Measurements from ENCODE around the gene PIRT.
A peak's percentile ranks its signal among the peaks of the same experiment; 100 is the strongest.

The PIRT gene

DNA sequence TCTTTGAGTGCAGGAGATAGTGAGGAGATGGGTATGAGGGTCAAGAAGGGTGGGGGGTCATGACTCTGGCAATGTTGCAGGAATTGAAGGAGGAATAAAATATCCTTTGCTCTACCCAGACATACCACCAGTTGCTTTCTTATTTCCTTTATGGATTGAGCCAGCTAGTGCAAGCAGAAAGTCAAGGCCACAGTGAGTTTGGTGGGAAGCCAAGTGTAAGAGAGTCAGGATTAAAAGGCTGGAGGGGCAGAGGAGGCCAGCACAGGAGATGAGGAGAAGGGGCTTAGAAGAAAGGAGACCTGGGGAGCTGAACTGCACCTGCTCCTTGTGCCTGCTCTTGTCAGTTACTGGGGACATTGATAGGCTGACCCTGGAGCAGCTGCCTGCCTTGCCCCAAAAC lies 16.1 kb downstream of the PIRT start:
- DNase-seq (ENCODE audit: low read depth, low spot score): no peak

DNA sequence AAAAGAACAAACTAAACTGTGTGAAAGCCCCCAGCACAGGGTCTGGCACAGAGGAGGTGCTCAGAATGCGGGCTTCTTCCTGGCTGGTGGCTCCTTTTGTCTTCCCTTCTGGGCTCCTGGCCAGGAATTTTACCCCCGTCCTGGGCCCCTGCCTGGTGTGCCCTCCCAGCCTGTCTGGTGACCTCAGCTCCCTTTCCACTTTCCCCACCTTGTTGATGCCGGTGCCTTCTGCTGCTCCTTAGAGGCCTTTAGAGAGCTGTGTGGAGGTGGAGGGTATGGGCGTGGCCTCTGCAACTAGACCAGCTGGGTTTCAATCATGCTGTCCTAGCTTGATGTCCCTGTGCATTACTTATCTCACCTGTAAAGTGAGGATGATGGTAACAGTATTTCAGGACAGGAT lies 16.8 kb downstream of the PIRT start:
- DNase-seq (ENCODE audit: low read depth, low spot score): no peak

DNA sequence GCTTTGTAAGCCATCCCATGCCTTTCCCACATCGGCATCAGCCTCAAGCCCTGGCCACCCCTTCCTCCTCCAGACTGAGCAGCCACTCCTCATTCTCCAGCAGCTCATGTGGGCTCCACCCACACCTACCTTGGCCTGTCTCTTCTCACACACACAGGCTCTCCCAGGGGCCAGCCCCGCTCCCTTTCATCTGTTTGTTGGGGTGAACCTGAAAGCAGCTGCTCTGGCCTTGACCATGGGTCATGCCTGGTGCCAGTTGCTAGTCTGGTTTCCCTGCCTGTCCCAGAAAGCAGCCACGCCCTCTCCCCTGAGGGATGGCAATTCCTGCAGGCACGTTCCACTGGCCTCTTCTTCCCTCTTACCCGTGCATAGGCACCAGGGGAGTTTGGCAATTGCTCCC lies 22.6 kb downstream of the PIRT start:
- DNase-seq (ENCODE audit: low read depth, low spot score): no peak

DNA sequence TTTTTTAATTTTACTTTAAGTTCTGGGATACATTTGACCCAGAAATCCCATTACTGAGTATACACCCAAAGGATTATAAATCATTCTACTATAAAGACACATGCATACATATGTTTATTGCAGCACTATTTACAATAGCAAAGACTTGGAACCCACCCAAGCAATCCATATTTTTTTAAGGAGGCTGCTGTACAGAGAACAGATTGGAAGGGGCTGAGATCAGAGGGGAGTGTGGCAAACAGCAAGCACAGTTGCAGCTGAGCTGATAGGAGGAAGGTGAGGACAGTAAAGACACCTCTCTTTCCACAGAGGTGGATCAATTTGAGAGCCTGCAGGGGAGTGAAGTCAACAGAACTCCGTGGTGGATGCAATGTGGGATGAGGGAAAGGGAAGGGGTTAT lies 23.8 kb downstream of the PIRT start:
- DNase-seq (ENCODE audit: low read depth, low spot score): no peak

DNA sequence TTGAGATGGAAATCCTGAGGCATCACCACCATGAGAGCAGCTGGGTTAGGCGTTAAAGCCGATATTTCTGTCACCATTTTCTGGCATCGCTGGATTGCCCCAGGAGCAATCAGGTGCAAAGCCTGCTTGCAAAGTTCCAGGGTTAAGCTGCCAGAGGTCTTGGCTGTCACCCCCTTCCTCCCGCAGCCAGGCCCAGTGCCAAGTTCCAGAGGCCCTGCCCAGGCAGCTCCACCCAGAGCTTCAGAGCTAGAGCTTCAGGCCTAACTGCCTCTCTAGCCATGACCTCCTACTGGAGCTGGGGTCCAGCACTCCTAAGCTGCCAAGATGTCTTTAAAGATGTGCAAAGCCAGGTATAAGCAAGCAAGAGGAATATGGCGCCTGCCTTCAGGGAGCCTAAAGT lies 25.2 kb downstream of the PIRT start:
- DNase-seq (ENCODE audit: low read depth, low spot score): peak; percentile 24

DNA sequence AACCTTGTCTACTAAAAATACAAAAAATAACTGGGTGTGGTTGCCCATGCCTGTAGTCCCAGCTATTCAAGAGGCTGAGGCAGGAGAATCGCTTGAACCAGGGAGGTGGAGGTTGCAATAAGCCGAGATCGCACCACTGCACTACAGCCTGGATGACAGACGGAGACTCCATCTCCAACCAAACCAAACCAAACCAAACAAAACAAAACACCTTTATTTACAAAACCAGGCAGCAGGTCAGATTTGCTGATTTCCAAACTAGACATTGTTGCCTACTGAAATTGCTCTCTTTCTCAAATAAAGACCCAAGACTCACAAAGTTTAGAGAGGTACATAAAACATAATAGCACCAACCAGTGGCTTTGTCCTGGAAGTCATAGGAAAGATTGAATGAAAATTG lies 28.3 kb downstream of the PIRT start:
- no peak for DNase-seq (ENCODE audit: low read depth, low spot score)

DNA sequence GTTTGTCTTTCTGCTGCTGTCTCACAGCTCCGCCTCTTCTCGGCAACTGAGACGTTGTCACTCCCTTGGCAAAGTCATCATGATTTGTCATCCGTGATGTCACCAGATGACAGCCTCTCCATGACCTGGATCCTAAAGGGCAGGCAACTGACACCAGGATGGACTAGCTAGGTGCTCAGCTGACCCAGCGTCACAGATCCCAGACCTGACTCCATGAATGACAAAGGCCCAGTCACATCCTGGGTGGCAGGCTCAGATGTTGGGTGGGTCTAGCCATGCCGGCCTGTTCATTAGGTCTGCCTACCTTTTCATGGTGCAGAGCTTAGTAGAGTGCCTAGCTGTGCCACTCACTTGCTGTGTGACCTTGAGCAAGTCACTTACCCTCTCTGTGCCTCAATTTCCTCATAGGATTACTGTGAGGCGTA lies 30.2 kb downstream of the PIRT start:
- DNase-seq (ENCODE audit: low read depth, low spot score): no peak

DNA sequence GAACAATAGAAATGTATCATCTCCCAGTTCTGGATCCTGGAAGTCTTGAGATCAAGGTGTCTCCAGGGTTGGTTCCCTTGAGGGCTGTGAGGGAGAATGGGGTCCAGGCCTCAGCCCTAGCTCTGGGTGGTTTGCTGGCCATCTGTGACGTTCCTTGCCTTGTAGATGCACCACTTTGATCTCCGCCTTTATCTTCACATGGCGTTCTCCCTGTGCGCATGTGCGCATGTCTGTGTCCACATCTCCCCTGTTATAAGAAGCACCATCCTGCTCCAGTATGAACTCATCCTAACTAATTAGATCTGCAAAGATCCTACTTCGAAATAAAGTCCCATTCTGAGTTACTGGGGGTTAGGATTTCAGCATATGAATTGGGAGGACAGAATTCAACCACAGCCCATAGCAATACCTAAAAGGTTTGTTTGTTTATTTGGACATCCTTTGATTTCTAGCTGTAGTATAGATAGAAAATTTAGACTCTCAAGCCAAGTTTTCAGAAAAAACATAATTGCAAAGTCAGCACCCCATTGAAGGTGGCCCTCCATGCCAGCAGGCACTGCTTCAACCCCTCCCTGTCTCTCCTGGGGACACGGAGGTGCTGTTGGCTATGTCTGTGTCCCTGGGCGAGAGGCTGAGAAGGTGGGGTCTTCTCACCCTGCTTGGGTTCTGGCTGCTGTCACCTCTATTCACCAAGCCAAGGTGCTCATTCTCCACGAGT lies 31.2 kb downstream of the PIRT start:
- DNase-seq (ENCODE audit: low read depth, low spot score): no peak

DNA sequence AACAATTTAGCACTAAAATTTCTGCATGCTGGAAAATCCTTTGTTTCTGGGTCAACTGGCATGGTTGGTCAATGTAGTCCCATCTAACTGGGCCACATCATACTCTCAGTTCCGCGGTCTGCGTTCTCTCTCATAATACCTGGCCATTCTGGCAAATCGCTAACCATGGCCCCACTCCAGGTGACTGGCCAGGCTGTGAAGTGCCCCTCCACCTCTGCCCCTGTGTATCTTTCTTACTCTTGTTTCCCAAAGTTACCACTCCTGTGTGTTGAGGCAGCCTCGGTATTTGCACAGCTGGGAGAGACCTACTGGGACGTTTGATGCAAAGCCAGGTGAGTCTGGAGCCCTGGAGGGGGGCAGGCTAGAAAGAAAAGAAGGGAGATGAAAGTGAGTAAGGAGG lies 32.0 kb downstream of the PIRT start:
- DNase-seq (ENCODE audit: low read depth, low spot score): no peak

DNA sequence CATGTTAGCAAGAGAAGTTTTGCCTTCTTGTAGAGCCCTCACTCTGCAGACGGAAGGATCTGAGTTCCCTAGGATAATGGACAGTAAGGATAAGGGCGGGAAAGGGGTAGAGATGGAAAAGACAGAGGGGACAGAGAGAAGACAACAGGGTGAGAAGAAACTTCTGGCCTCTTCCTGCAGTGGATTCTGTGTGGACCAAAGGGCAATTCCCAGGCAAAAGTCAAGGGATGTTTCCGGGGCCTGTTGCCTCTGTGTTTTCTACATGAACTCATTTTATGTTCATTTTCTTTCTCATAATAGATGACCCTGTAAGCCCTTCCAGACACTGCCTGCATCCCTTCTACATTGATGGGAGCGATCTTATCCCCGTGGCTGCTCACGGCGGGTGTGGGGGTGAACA lies 33.3 kb downstream of the PIRT start:
- no peak for DNase-seq (ENCODE audit: low read depth, low spot score)

DNA sequence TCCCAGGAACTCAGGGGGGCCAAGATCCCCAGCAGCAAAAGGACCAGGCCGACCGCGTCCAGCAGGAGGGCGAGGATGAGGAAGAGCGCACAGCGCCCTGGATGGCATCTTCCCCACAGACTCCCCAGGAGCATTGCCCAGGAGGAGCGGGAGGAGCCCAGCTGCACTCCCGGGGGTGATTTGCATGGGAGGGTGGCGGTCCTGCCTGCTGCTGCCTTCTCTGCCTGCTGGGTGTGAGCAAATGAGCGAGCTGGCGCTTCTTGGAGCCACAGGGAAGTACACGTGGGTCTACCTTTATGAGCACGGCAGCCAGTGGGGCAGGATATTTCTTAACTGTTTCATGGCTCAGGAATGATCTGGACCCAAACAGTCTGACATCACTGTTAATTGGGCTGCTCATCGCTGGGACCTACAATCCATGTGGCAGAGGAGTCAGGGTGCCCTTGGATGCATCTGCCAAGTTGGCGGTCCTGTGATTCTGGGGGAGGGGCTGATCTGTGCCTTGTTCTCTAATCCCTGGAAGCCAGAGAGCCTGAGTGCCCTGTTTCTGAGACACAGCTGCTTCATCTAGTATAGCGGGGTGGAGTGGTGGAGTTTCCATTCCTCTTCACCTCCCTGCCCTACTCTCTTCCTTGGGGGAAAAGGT lies 33.9 kb downstream of the PIRT start, which contains the start of gene TMEM238L:
Gene TMEM238L, minus strand, starts transcription at position 270 of the 646 bp plus-strand sequence. Its CDS starts 136 bp downstream, at position 134.
- DNase-seq (ENCODE audit: low read depth, low spot score): no peak

DNA sequence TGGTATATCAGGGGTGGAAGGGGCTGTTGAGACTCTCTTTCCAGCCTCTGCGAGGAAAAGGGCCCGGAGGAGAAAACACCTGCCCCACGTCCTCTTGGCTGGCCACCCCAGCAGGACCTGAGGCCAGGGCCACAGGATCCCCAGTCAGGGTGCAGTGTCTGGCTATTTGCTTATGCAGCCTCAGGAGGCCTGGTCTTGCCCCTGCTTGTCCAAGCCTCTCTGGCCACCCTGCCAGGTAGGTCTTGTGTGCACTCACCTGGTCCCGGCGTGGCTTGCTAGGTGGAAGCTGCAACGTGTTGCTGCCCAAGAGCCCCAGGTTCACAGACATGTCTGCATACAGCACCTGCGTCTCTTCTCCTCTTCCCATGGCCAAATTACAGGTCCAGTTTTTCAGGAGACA lies 34.5 kb downstream of the PIRT start:
- DNase-seq (ENCODE audit: low read depth, low spot score): no peak

DNA sequence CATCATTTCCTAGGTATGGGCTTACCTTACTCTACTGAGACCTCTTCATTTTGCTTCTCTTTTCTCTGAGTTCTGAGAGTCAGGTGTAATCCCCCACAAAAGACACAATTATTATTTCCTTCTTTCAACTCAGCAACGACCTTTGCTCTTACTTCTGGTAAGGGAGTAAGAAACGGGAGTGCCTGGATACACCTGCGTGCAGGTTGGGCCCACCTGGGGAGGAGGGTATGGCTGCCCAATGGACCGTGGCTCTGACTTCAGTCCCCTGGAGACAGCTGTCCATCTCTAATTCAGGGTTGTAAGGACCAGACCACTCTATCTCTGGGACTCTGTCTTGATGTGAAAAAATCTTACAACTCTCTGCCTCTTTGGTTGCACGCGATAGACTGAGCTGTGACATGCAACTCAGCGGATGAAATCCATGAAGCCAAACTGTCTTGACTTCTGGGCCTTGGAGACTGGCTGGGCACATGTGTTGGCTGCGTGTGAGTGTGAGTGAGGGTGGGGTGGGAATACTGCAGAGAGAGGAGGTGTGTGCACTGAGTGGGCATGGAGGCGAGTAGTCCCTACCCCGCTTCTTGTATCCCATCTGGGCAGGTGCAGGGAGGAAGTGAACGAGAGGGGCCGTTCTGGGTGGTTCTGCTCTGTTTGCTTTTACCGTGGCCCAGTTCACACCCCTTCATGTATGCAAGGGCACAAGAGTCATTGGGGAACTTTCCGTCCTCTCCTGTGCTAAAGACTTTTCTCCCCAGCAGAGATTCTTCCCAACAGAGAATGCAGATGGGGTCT lies 35.2 kb downstream of the PIRT start:
- no peak for DNase-seq (ENCODE audit: low read depth, low spot score)

DNA sequence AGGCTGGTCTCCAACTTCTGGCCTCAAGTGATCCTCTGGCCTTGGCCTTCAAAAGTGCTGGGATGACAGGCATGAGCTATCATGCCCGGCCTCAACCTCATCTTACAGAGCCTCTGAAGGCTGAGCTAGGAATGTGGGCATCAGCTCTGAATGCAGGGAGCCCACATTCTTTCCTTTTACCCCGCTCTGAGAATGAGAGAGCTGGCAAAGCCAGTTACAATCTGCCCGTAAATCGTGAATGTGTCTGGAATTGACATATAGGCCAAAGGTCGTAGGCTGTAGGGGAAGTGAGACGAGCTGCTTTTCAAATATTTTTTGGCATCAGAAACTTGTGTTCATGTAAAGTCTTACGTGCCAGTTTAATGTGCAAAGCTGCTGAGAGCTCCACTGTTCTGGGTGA lies 38.5 kb downstream of the PIRT start:
- no peak for DNase-seq (ENCODE audit: low read depth, low spot score)

DNA sequence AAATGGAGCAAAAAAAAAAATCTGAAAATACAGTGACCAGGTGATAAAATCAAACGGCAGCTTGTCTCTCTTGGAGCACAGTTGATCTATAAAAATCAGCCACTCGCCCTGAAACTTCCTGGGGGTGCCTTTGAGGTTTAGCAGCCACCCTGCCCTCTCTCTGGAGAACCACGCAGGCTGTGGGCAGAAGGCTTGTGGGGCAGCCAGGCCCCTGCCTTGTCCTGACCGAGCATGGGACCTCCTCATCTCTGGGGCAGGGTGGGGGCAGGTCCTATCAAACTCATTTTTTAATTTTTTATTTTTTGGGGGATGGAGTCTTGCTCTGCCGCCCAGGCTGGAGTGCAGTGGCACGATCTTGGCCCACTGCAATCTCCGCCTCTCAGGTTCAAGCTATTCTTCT lies 39.0 kb downstream of the PIRT start:
- no peak for DNase-seq (ENCODE audit: low read depth, low spot score)

DNA sequence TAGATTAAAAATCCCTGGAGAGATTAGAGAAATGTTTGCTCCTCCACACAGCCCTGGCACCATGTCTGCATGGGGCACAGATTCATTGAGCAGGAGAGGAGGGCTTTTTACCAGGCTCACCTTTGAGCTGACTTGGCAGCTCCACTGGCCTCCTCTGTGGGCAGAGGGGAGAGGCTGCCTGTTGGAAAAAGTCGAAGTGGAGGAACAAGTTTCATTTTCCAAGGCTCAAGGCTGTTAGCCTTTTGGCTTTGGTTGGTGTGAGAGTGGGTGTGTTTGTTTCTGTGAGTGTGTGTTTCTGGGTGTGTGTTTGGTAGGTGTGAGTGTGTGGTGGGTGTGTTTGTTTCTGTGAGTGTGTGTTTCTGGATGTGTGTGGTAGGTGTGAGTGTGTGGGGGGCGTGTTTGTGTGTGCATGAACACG lies 39.5 kb downstream of the PIRT start:
- DNase-seq (ENCODE audit: low read depth, low spot score): peak; percentile 25

DNA sequence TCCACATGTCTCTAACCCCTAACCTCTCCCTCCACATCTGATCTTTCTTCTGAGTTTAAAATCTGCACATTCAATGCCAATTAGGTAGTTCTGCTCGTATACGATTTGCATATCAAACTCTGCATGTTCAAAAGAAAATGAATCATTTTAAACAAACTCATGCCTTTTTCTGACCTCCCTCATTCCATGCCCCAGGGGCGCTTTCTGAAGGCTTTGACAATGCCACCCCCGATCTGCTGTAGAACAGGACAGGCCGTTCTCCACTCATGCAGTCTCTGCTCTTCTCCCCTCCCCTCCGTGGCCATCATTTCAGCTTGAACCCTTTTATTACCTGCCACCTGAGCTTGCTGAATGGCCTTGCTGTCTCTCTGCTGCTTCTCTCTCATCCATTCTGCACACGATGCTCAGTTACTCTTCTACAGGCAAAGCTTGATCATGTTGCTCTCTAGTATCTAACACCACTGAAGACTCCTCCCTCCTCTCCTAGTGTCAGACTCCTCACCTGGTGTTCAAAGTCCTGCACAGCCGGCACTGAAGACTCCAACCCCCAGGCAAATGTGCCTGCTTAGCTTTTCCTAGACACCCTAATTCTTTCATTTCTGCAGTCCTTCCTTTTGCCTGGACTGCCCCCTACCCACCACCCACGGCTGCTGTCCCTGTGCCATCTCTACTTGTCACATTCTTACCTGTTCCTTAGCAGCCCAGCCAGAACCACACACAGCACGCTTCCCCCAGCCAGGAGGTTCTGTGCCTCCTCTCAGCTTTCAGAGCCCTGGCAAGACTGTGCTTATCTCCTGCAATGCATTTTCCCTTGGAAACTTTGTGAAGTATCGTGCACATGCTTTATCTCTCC lies 40.2 kb downstream of the PIRT start:
- peak; percentile 11 for DNase-seq (ENCODE audit: low read depth, low spot score)

DNA sequence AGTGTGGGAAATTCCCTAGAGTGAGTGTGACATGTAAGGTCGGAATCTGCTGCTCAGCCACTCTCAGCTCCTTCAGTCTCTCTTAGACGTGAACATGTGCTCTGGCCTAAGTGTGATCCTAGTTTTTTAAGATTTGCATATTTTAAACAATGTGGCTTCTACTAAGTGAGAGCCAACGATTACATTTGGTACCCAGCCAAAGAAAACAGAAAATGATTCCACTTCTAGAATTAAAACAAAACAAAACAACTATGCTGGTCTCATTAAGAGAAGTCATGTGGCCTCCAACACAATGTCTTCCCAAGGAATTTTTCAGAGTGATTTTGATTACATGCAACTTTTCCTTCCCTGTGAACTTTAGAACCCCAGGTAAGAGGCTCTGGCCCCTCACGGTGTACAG lies 44.1 kb downstream of the PIRT start:
- DNase-seq (ENCODE audit: low read depth, low spot score): peak; percentile 34

DNA sequence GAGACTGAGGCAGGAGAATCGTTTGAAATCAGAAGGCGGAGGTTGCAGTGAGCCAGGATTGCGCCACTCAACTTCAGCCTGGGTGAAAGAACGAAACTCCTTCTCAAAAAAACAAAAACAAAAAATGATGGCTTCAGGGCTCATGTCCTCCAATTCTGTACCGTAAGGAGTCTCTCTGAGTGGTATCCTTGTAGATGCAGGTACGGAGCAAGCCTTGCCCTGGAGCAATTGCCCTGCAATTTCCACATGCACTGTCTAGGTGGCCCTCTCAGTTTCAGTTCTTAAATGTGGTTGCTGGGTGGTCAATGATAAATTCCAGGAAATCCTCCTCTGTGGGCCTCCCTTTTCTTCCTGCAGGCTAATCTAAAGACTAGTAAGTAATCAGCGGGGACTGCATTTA lies 44.6 kb downstream of the PIRT start:
- DNase-seq (ENCODE audit: low read depth, low spot score): no peak

DNA sequence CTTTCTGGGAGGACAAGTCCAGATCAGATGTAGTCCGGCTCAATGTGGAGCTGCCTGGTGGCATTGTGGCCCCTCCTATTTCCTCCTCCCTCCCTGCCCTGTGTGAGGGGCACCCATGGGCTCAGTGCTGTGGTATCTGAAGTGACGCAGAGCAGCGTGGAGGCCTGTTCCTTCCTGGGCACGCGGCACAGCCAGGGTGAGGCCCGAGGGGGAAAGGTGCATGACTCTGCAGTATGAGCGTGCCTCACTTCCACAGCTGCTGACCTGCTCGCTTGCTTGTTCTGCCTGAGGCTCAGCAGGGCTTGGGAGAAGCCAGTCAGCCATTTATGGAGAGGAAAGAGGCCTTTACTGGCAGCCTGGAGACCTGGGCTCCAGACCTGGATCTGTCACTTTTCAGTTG lies 45.7 kb downstream of the PIRT start:
- no peak for DNase-seq (ENCODE audit: low read depth, low spot score)

DNA sequence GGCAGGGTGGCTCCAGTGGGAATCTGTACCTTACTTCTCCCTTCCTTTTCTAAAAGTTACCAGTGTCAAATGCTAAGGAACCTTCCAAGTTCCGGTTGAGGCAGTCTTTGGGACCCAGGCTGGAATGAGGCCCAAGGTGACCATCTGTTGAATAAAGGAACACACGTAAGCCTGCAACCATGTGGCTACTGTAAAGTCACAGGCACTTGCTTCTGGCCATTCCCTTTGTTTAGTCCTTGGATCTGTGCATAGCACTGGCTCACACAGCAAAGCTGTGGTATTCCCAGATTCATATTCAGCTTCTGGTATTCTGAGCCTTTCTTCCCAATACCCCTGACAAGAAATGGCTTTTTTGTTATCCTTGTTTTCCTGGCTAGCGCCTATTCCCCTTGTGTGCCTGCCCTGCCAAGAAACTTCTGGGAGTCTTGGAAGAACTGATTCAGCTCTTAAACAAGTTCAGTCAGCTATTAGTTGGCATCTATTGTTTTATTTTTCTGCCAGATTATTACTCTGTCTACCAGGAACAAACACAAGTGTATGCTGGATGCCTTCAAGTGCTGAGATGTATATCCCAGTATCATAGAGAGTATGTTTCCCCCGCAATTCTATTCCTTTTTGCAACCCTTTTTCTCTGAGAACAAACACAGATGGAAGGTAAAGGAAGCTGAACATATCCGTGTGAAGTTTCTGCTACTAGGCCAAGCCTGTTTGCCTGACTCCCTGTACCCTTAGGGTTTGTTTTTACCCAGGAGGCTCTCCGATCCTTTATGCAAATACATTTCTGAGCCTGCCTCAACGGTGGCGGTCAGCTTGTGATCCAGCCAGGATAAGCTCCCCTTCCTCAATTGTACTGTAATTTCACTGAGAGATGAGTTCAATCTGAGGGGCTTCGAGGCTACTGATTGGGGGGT lies 47.1 kb downstream of the PIRT start:
- peak; percentile 79 for DNase-seq (ENCODE audit: low read depth, low spot score)

All from astrocyte of the hippocampus (primary cell).